ENCODE results near the gene ASCC1.

DNA sequence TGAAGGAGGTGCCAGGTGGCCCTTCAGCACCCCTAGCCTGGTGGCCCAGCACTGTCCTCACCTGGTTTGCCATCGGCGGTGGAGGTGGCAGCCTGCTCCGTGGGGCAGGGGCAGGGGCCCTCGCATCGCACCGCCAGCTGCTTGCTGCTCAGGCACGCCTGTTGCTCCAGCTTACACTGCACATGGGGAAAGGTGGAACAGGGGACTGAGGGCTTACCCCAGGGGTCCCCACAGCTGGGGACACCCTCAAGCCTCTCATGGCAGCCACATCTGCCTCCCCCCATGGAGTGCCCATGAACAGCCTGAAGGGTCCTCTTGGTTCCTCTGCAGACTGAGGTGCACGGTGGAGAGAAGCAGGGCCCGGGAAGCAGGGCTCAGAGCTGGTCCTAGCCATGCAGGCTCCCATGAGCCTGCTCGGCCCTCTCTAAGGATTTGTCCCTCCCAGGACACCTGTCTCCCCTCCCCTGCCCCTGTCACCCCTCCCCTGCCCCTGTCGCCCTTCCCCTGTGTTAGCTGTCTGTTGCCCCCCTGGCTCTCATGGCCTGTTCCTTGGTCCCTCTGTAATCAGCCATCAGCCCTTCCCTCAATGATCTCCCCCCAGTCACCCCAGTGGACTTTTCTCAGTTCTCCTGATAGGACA, 147.8 kb downstream of the ASCC1 start:
- no peak for TF ChIP-seq POLR2AphosphoS5 (IDR thresholded peaks at IDR 0.05; ENCODE audit: low read depth, low read length)
- TF ChIP-seq POLR2A (IDR thresholded peaks at IDR 0.05; ENCODE audit: low read depth, low read length), result no peak
- TF ChIP-seq PAX5 (IDR thresholded peaks at IDR 0.05; ENCODE audit: insufficient read depth, low read length, severe bottlenecking), result no peak
- no peak for TF ChIP-seq TAF1 (IDR thresholded peaks at IDR 0.05; ENCODE audit: low read depth, low read length)

Measured in GM12891 (cell line).